Measurements from ENCODE around the gene HOXD13.

Gene HOXD13

GRCh38 chr2:176117823-176118371 is 25.4 kb downstream of the HOXD13 start:
- no peak for FAIRE-seq
- no peak for DNase-seq (ENCODE audit: insufficient read length, low spot score)

GRCh38 chr2:176118601-176119339 is 26.2 kb downstream of the HOXD13 start:
- FAIRE-seq: no peak
- DNase-seq (ENCODE audit: insufficient read length, low spot score): no peak

GRCh38 chr2:176120364-176121189 is 28.1 kb downstream of the HOXD13 start:
- FAIRE-seq: no peak
- no peak for DNase-seq (ENCODE audit: insufficient read length, low spot score)

- FAIRE-seq: no peak
- no peak for DNase-seq (ENCODE audit: insufficient read length, low spot score)
Measured at GRCh38 chr2:176121190-176122051, 28.9 kb downstream of the HOXD13 start.

GRCh38 chr2:176122052-176122682 is 29.6 kb downstream of the HOXD13 start:
- FAIRE-seq (no peak), DNase-seq (ENCODE audit: insufficient read length, low spot score) (no peak)

- DNase-seq (ENCODE audit: insufficient read length, low spot score): no peak
- no peak for FAIRE-seq
Measured at GRCh38 chr2:176122683-176123410, 30.3 kb downstream of the HOXD13 start, which contains the start of gene HOXD9. HOXD9 (plus strand) TSS chr2:176122719; CDS start chr2:176122769, 50 bp downstream.

GRCh38 chr2:176123411-176124109 is 31.0 kb downstream of the HOXD13 start:
- FAIRE-seq (no peak), DNase-seq (ENCODE audit: insufficient read length, low spot score) (no peak)

- no peak for DNase-seq (ENCODE audit: insufficient read length, low spot score)
- FAIRE-seq: no peak
Measured at GRCh38 chr2:176124110-176124946, 31.8 kb downstream of the HOXD13 start.

GRCh38 chr2:176124947-176125771 is 32.6 kb downstream of the HOXD13 start:
- FAIRE-seq (no peak), DNase-seq (ENCODE audit: insufficient read length, low spot score) (no peak)

GRCh38 chr2:176125772-176126054 is 33.2 kb downstream of the HOXD13 start:
- no peak for FAIRE-seq
- no peak for DNase-seq (ENCODE audit: insufficient read length, low spot score)

- peak; percentile 90 for FAIRE-seq
- no peak for DNase-seq (ENCODE audit: insufficient read length, low spot score)
Measured at GRCh38 chr2:176126929-176127773, 34.6 kb downstream of the HOXD13 start.

GRCh38 chr2:176127774-176128072 is 35.2 kb downstream of the HOXD13 start:
- DNase-seq (ENCODE audit: insufficient read length, low spot score): no peak
- FAIRE-seq: no peak

GRCh38 chr2:176128172-176128981 is 35.9 kb downstream of the HOXD13 start:
- FAIRE-seq (no peak), DNase-seq (ENCODE audit: insufficient read length, low spot score) (no peak)

GRCh38 chr2:176128982-176129796 is 36.7 kb downstream of the HOXD13 start, which contains the start of gene HOXD8:
HOXD8 (plus strand) TSS chr2:176129705; CDS start chr2:176130367, 662 bp downstream.
- DNase-seq (ENCODE audit: insufficient read length, low spot score): no peak
- no peak for FAIRE-seq

- DNase-seq (ENCODE audit: insufficient read length, low spot score): no peak
- FAIRE-seq: no peak
Measured at GRCh38 chr2:176129813-176130146, 37.3 kb downstream of the HOXD13 start.
